Tibial artery (tissue), 4 donors: ENCODE measurements around the gene LPCAT4.

Experiments
- DNase-seq, 2 donors: peaks; one replicate each; pipeline ENCODE4 v3.0.0-alpha.2; 2019
- H3K27ac ChIP-seq, 2 donors: fragments of 200-600 bp; sonication (generic) in 1 of 2; 1 replicate in 1 of 2; 2 replicates in 1 of 2; pipeline ENCODE4 v1.5.1; 2018 to 2019; ENCODE audit warnings: mild to moderate bottlenecking in 1 of 2
- H3K27me3 ChIP-seq, 2 donors: fragments of 200-600 bp; sonication (generic) in 1 of 2; one replicate each; pipeline versions ENCODE4 v1.5.1 to v1.6.0; 2016 to 2019
- H3K36me3 ChIP-seq, 3 donors: fragments of 200-600 bp; sonication (generic) in 2 of 3; one replicate each; pipeline ENCODE4 v1.5.1; 2016 to 2019; ENCODE audit warnings: mild to moderate bottlenecking in 2 of 3
- H3K4me1 ChIP-seq, 4 donors: fragments of 200-600 bp; sonication (generic) in 2 of 4; 1 replicate in 3 of 4; 2 replicates in 1 of 4; pipeline ENCODE4 v1.5.1; 2016 to 2019
- H3K4me3 ChIP-seq, 2 donors: fragments of 200-600 bp; sonication (generic) in 1 of 2; 1 replicate in 1 of 2; 2 replicates in 1 of 2; pipeline ENCODE4 v1.5.1; 2018 to 2019; ENCODE audit warnings: mild to moderate bottlenecking in 2 of 2
- H3K9me3 ChIP-seq, 3 donors: fragments of 200-600 bp; sonication (generic) in 1 of 3; one replicate each; pipeline ENCODE4 v1.5.1; 2016 to 2019
- CTCF ChIP-seq, 2 experiments: fragments of 200-600 bp in 1 of 2; fragments of 450-650 bp in 1 of 2; IDR thresholded peaks; one replicate each; pipeline ENCODE4 v1.5.1; 2017 to 2019; ENCODE audit warnings: antibody characterized with exemption in 2 of 2, mild to moderate bottlenecking in 1 of 2, moderate library complexity in 1 of 2
- intact Hi-C: fragments of 100-400 bp; cut with DNase I; formaldehyde crosslinking; loops from one replicate; pipeline ENCODE4 v1.15.0; 2023; ENCODE audit warnings: low total_unique reads

LPCAT4 gene

GRCh38 chr15:34361278-34361677 lies 5.7 kb downstream of the LPCAT4 start:
- Histone ChIP-seq H3K27me3 (no peaks in the 10 kb centered on the region), H3K27ac (no peak overlapping the region), H3K4me1 (peaks cover 0 to 12% (median 11%) of the 10 kb centered on the region in 4 donors), H3K4me3 (no peak overlapping the region), H3K9me3 (no peaks in the 10 kb centered on the region), H3K36me3 (peaks cover 0 to 73% (median 27%) of the 10 kb centered on the region in 3 donors)
- intact Hi-C loops = loop anchor here (10.0 kb wide), 2 partner anchors 126 to 296 kb away; no protein-coding TSS in a partner anchor
- TF ChIP-seq CTCF (IDR thresholded peaks at IDR 0.05) = no peak
- no peak for DNase-seq

GRCh38 chr15:34360298-34360697 lies 6.7 kb downstream of the LPCAT4 start:
- TF ChIP-seq CTCF (IDR thresholded peaks at IDR 0.05) = no peak
- H3K36me3 ChIP-seq = peaks cover 0 to 82% (median 32%) of the 10 kb centered on the region in 3 donors
- intact Hi-C loops = loop anchor here (10.0 kb wide), 2 partner anchors 125 to 295 kb away; no protein-coding TSS in a partner anchor

GRCh38 chr15:34359416-34359815 lies 7.6 kb downstream of the LPCAT4 start:
- Histone ChIP-seq H3K36me3 (peaks cover 0 to 91% (median 32%) of the 10 kb centered on the region in 3 donors), H3K9me3 (no peaks in the 10 kb centered on the region), H3K4me3 (no peak overlapping the region), H3K4me1 (no peaks in the 10 kb centered on the region), H3K27me3 (no peaks in the 10 kb centered on the region), H3K27ac (no peak overlapping the region)
- intact Hi-C loops = loop anchor here (5.0 kb wide), 1 partner anchor 413 kb away; no protein-coding TSS in a partner anchor
- no peak for DNase-seq
- no peak for TF ChIP-seq CTCF (IDR thresholded peaks at IDR 0.05)

More at GRCh38 chr15:34360298-34360697, 6.7 kb downstream of the LPCAT4 start:
- no peak for DNase-seq
- H3K27ac ChIP-seq = no peak overlapping the region
- no peaks in the 10 kb centered on the region for H3K27me3 ChIP-seq
- H3K4me3 ChIP-seq = no peak overlapping the region
- H3K9me3 ChIP-seq = no peaks in the 10 kb centered on the region
- H3K4me1 ChIP-seq = peaks cover 0 to 2% (median 2%) of the 10 kb centered on the region in 4 donors

- DNase-seq = no peak
- no peak overlapping the region for H3K4me3 ChIP-seq
- no peaks in the 10 kb centered on the region for H3K9me3 ChIP-seq
- H3K4me1 ChIP-seq = no peaks in the 10 kb centered on the region
- H3K36me3 ChIP-seq = peaks cover 0 to 93% (median 32%) of the 10 kb centered on the region in 3 donors
- intact Hi-C loops = loop anchor here (5.0 kb wide), 1 partner anchor 413 kb away; no protein-coding TSS in a partner anchor
- no peaks in the 10 kb centered on the region for H3K27me3 ChIP-seq
- no peak overlapping the region for H3K27ac ChIP-seq
- no peak for TF ChIP-seq CTCF (IDR thresholded peaks at IDR 0.05)
These were observed 8.0 kb downstream of the LPCAT4 start for GRCh38 chr15:34358948-34359347.

- DNase-seq = no peak
- intact Hi-C loops = loop anchor here (5.0 kb wide), 1 partner anchor 414 kb away; no protein-coding TSS in a partner anchor
- Histone ChIP-seq H3K4me3 (no peak overlapping the region), H3K4me1 (no peaks in the 10 kb centered on the region), H3K9me3 (no peaks in the 10 kb centered on the region), H3K27ac (no peak overlapping the region), H3K27me3 (no peaks in the 10 kb centered on the region), H3K36me3 (peaks cover 0 to 88% (median 32%) of the 10 kb centered on the region in 3 donors)
- TF ChIP-seq CTCF (IDR thresholded peaks at IDR 0.05) = no peak
These were observed 8.6 kb downstream of the LPCAT4 start for GRCh38 chr15:34358367-34358766.
